Ascending aorta (tissue), 2 donors: ENCODE results near the gene PHKA2. TPM values are rescaled to one million over a fixed set of nuclear protein-coding genes. Genes with fewer than 3 reads are reported as not detected.

ENCODE experiments used
- DNase-seq, 2 donors: peaks; one replicate each; pipeline ENCODE4 v3.0.0-alpha.2; 2019; ENCODE audit warnings: low spot score in 2 of 2
- H3K27ac ChIP-seq, 2 donors: fragments of 200-600 bp; sonication (generic); one replicate each; pipeline ENCODE4 v1.5.1; 2016 to 2017; ENCODE audit warnings: mild to moderate bottlenecking in 1 of 2
- H3K27me3 ChIP-seq: fragments of 200-600 bp; sonication (generic); one replicate; pipeline ENCODE4 v1.5.1; 2017
- H3K36me3 ChIP-seq, 2 donors: fragments of 200-600 bp; sonication (generic); one replicate each; pipeline ENCODE4 v1.5.1; 2016
- H3K4me1 ChIP-seq, 2 donors: fragments of 200-600 bp; sonication (generic); one replicate each; pipeline ENCODE4 v1.5.1; 2016 to 2017; ENCODE audit warnings: mild to moderate bottlenecking in 1 of 2
- H3K4me3 ChIP-seq, 2 donors: fragments of 200-600 bp; sonication (generic); one replicate each; pipeline ENCODE4 v1.5.1; 2016 to 2017; ENCODE audit warnings: mild to moderate bottlenecking in 1 of 2
- H3K9me3 ChIP-seq, 2 donors: fragments of 200-600 bp; sonication (generic); one replicate each; pipeline ENCODE4 v1.5.1; 2016
- CTCF ChIP-seq, 3 experiments: fragments of 200-600 bp in 2 of 3; fragments of 450-650 bp in 1 of 3; sonication (generic) in 2 of 3; IDR thresholded peaks; one replicate each; pipeline ENCODE4 v1.5.1; 2016 to 2019; ENCODE audit warnings: antibody characterized with exemption in 3 of 3, mild to moderate bottlenecking in 1 of 3, moderate library complexity in 1 of 3
- intact Hi-C: fragments of 100-400 bp; cut with DNase I; formaldehyde crosslinking; loops from one replicate; pipeline ENCODE4 v1.15.1; 2023
- total RNA-seq: library from RNA; depleted of rRNA; stranded (reverse); fragments of >200 nt; gene quantifications from one replicate; pipeline ENCODE4 v1.1.0, GENCODE V29; 2016

PHKA2 gene
- total RNA-seq, 1 donor from 2014 or later = 16.0 TPM

GRCh38 chrX:18894156-18894555 is 89.8 kb downstream of the PHKA2 start:
- DNase-seq = no peak
- peaks cover 0 to 4% of the 10 kb centered on the region in 2 donors for H3K36me3 ChIP-seq
- no peaks in the 10 kb centered on the region for H3K27me3 ChIP-seq
- H3K27ac ChIP-seq = peak overlapping the region; percentile 75 to 85
- TF ChIP-seq CTCF (IDR thresholded peaks at IDR 0.05) = no peak
- H3K9me3 ChIP-seq = no peaks in the 10 kb centered on the region
- peaks cover 0 to 15% of the 10 kb centered on the region in 2 donors for H3K4me1 ChIP-seq
- intact Hi-C loops = loop anchor here (2.0 to 5.0 kb wide), 3 partner anchors 217 to 499 kb away; no protein-coding TSS in a partner anchor
- no peak overlapping the region for H3K4me3 ChIP-seq

- Histone ChIP-seq H3K4me1 (peaks cover 0 to 15% of the 10 kb centered on the region in 2 donors), H3K27ac (peak overlapping the region in 1 of 2 donors; percentile 75), H3K27me3 (no peaks in the 10 kb centered on the region), H3K4me3 (no peak overlapping the region), H3K9me3 (no peaks in the 10 kb centered on the region), H3K36me3 (peaks cover 0 to 4% of the 10 kb centered on the region in 2 donors)
- intact Hi-C loops = loop anchor here (5.0 kb wide), 1 partner anchor 351 kb away; no protein-coding TSS in a partner anchor
- no peak for DNase-seq
- no peak for TF ChIP-seq CTCF (IDR thresholded peaks at IDR 0.05)
Observed at GRCh38 chrX:18893536-18893935, 90.4 kb downstream of the PHKA2 start.

GRCh38 chrX:18892899-18893298 is 91.0 kb downstream of the PHKA2 start:
- H3K4me1 ChIP-seq = peaks cover 0 to 15% of the 10 kb centered on the region in 2 donors
- no peak for TF ChIP-seq CTCF (IDR thresholded peaks at IDR 0.05)
- no peaks in the 10 kb centered on the region for H3K27me3 ChIP-seq
- intact Hi-C loops = loop anchor here (5.0 kb wide), 1 partner anchor 351 kb away; no protein-coding TSS in a partner anchor
- DNase-seq = no peak
- H3K36me3 ChIP-seq = peaks cover 0 to 4% of the 10 kb centered on the region in 2 donors
- no peaks in the 10 kb centered on the region for H3K9me3 ChIP-seq
- H3K27ac ChIP-seq = no peak overlapping the region
- H3K4me3 ChIP-seq = no peak overlapping the region

- Histone ChIP-seq H3K27ac (no peak overlapping the region), H3K4me3 (no peak overlapping the region), H3K4me1 (peaks cover 3 to 23% of the 10 kb centered on the region in 2 donors), H3K36me3 (peaks cover 0 to 4% of the 10 kb centered on the region in 2 donors), H3K9me3 (no peaks in the 10 kb centered on the region), H3K27me3 (no peaks in the 10 kb centered on the region)
- TF ChIP-seq CTCF (IDR thresholded peaks at IDR 0.05) = no peak
- intact Hi-C loops = loop anchor here (5.0 kb wide), 1 partner anchor 349 kb away; no protein-coding TSS in a partner anchor
- DNase-seq = no peak
Observed at GRCh38 chrX:18891548-18891945, 92.4 kb downstream of the PHKA2 start.

GRCh38 chrX:18890724-18891547 is 93.0 kb downstream of the PHKA2 start:
- TF ChIP-seq CTCF (IDR thresholded peaks at IDR 0.05) = no peak
- Histone ChIP-seq H3K27ac (no peak overlapping the region), H3K27me3 (no peaks in the 10 kb centered on the region), H3K4me3 (no peak overlapping the region), H3K4me1 (peaks cover 3 to 18% of the 10 kb centered on the region in 2 donors), H3K9me3 (no peaks in the 10 kb centered on the region), H3K36me3 (peaks cover 0 to 4% of the 10 kb centered on the region in 2 donors)
- DNase-seq = no peak
- intact Hi-C loops = loop anchor here (5.0 kb wide), 1 partner anchor 349 kb away; no protein-coding TSS in a partner anchor
